ENCODE data around the gene RNF175.
A peak's percentile ranks its signal among the peaks of the same experiment; 100 is the strongest.
"Not testable (repeated sequence)": the region's sequence is repeated elsewhere in the genome, so short reads cannot be mapped to it uniquely, and the experiment has no call there.

Gene RNF175

DNA sequence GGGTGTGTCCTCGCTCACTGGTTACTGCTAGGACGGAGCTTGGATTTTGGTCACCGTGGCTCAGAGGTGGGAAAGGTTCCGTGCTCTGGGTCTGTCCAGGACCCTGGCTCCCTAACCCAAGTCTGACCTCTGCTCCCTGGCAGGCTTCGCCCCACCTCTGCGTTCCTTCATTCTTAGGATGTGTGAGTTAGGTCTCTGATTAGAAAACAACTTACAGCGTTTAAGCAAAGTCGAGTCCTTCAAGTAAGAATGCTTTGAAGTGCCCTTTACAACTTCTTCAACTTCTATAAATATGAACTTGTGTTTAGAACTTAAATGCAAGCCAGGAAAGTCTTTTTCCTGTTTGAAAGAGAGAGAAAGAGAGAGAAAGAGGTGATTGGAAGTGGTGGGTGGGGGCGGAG, 74.9 kb downstream of the RNF175 start:
- H3K27ac ChIP-seq (ENCODE audit: low read depth in 2 of 2, low read length in 2 of 2): no peak overlapping the region
- H3K36me3 ChIP-seq (ENCODE audit: control insufficient read depth in 2 of 2, insufficient read depth in 2 of 2, low read length in 2 of 2): no peaks in the 10 kb centered on the region
- H3K4me1 ChIP-seq (ENCODE audit: control insufficient read depth in 2 of 2, insufficient read depth in 2 of 2, low read length in 2 of 2): peaks cover 6 to 12% of the 10 kb centered on the region in 2 donors
- peaks cover 10 to 16% of the 10 kb centered on the region in 2 donors for H3K27me3 ChIP-seq (ENCODE audit: control insufficient read depth in 2 of 2, insufficient read depth in 2 of 2, low read length in 2 of 2)
- peaks cover 4 to 8% of the 10 kb centered on the region in 2 donors for H3K9me3 ChIP-seq (ENCODE audit: control insufficient read depth in 2 of 2, low read length in 2 of 2)
- peak overlapping the region; percentile 34 to 57 for H3K9ac ChIP-seq (ENCODE audit: low read depth in 1 of 2, low read length in 2 of 2)
- peak overlapping the region; percentile 65 to 67 for H3K4me3 ChIP-seq (ENCODE audit: low read length in 2 of 2)

DNA sequence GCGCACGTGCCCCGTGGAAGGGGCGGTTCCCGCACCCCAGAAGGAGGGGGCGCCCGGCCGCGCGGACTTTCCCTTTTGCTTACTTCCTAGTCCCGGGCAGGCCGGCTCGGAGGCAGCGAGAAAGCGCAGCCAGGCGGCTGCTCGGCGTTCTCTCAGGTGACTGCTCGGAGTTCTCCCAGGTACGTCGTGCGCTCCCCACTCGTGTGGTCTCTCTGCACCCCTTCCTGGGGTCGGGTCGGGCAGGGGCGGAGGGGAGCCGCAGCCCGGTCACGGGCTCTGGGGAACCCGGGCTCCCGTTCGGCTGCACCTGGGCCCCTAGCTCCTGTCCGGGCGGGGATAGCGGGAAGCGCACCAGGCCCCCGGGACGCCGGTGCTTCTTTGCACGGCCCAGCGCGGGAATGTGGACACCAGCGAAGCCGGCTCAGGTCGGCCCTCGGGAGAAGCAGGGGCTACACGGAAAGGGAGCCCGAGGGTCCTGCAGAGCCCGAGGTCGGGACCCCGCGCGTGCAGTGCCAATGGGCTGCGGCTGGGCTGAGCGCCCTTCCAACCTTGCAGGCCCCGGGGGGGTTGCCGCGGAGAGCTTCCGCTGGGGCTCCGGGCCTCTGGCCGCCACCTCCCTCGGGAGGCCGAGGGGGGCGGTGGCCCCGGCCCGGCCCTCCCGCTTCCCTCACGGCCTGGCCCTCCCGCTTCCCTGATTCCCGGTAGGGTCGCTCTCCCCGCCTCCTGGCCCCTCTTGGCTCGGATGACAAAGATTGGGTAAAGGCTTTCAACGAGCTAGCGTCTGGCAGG, 75.4 kb downstream of the RNF175 start, which contains the start of gene TLR2:
TLR2 (plus strand) TSS at position 99 of the 789 bp plus-strand sequence. CDS start 18,628 bp downstream, outside the sequence.
- Histone ChIP-seq H3K9me3 (ENCODE audit: control insufficient read depth in 2 of 2, low read length in 2 of 2) (peaks cover 4 to 8% of the 10 kb centered on the region in 2 donors), H3K9ac (ENCODE audit: low read depth in 1 of 2, low read length in 2 of 2) (peak within 1 kb of the TSS; percentile 34 to 57), H3K4me1 (ENCODE audit: control insufficient read depth in 2 of 2, insufficient read depth in 2 of 2, low read length in 2 of 2) (peaks cover 6 to 12% of the 10 kb centered on the region in 2 donors), H3K4me3 (ENCODE audit: low read length in 2 of 2) (peak within 1 kb of the TSS; percentile 65 to 67), H3K36me3 (ENCODE audit: control insufficient read depth in 2 of 2, insufficient read depth in 2 of 2, low read length in 2 of 2) (no peaks in the 10 kb centered on the region), H3K27ac (ENCODE audit: low read depth in 2 of 2, low read length in 2 of 2) (peak within 1 kb of the TSS in 1 of 2 donors; percentile 22), H3K27me3 (ENCODE audit: control insufficient read depth in 2 of 2, insufficient read depth in 2 of 2, low read length in 2 of 2) (peaks cover 10 to 16% of the 10 kb centered on the region in 2 donors)

DNA sequence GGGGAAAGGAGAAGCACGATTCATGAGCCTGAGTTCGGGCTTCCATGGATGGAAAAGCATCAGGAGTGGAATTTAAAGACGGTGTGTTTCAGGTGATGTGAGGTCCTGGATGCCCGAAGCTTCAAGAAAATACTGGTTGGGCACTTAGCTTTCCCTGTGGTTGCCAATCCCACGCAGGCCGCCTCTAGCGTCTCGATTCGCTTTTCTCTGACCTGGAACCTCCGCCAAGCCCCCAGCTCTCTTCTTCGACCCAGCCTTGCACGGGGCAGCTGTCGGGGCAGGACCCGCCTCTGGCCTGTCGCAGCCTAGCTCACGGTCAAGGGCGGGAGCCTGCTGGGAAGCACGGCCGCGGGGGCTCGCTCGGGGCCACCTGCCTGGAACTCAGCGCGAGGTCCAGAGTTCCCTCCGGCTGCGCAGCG, 76.1 kb downstream of the RNF175 start:
- no peaks in the 10 kb centered on the region for H3K36me3 ChIP-seq (ENCODE audit: control insufficient read depth in 2 of 2, insufficient read depth in 2 of 2, low read length in 2 of 2)
- H3K4me1 ChIP-seq (ENCODE audit: control insufficient read depth in 2 of 2, insufficient read depth in 2 of 2, low read length in 2 of 2): peaks cover 6 to 12% of the 10 kb centered on the region in 2 donors
- H3K27ac ChIP-seq (ENCODE audit: low read depth in 2 of 2, low read length in 2 of 2): no peak overlapping the region
- peak overlapping the region in 1 of 2 donors; percentile 57 for H3K9ac ChIP-seq (ENCODE audit: low read depth in 1 of 2, low read length in 2 of 2)
- peaks cover 4 to 8% of the 10 kb centered on the region in 2 donors for H3K9me3 ChIP-seq (ENCODE audit: control insufficient read depth in 2 of 2, low read length in 2 of 2)
- H3K4me3 ChIP-seq (ENCODE audit: low read length in 2 of 2): peak overlapping the region; percentile 65 to 67
- peaks cover 10 to 18% of the 10 kb centered on the region in 2 donors for H3K27me3 ChIP-seq (ENCODE audit: control insufficient read depth in 2 of 2, insufficient read depth in 2 of 2, low read length in 2 of 2)

DNA sequence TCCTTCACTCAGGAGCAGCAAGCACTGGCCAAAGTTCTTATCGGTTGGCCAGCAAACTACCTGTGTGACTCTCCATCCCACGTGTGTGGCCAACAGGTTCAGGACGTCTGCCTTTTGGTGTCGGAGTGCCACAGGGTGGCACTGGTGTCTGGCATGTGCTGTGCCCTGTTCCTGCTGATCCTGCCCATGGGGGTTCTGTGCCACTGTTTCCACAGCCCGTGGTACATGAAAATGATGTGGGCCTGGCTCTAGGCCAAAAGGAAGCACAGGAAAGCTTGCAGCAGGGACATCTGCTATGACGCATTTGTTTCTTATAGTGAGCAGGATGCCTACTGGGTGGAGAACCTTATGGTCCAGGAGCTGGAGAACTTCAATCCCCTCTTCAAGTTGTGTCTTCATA, 80.3 kb downstream of the RNF175 start:
- H3K9ac ChIP-seq (ENCODE audit: low read depth in 1 of 2, low read length in 2 of 2): no peak overlapping the region

DNA sequence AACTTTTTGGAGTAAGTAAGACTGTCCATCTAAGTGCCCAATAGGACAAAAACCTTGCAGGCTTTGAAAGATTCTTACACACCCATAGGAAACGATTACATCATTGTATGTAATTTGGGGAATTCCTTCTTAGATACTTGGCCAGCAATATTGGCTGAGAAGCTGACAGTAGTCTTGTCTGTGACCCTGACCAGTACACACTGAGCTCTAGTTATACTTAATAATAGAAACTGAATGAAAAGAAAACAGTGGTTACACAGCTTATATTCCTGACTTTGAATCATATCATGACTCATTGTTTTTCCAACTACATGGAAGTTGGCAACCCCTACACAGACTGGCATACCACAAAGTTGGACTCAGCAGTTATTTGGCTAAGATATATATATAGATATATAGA, 82.8 kb downstream of the RNF175 start:
- Histone ChIP-seq H3K9me3 (ENCODE audit: control insufficient read depth in 2 of 2, low read length in 2 of 2) (no peaks in the 10 kb centered on the region), H3K27me3 (ENCODE audit: control insufficient read depth in 2 of 2, insufficient read depth in 2 of 2, low read length in 2 of 2) (peaks cover 0 to 4% of the 10 kb centered on the region in 2 donors), H3K36me3 (ENCODE audit: control insufficient read depth in 2 of 2, insufficient read depth in 2 of 2, low read length in 2 of 2) (no peaks in the 10 kb centered on the region), H3K9ac (ENCODE audit: low read depth in 1 of 2, low read length in 2 of 2) (no peak overlapping the region), H3K4me3 (ENCODE audit: low read length in 2 of 2) (no peak overlapping the region), H3K27ac (ENCODE audit: low read depth in 2 of 2, low read length in 2 of 2) (no peak overlapping the region), H3K4me1 (ENCODE audit: control insufficient read depth in 2 of 2, insufficient read depth in 2 of 2, low read length in 2 of 2) (no peaks in the 10 kb centered on the region)

More for the DNA sequence above, 80.3 kb downstream of the RNF175 start:
- no peaks in the 10 kb centered on the region for H3K36me3 ChIP-seq (ENCODE audit: control insufficient read depth in 2 of 2, insufficient read depth in 2 of 2, low read length in 2 of 2)
- H3K27ac ChIP-seq (ENCODE audit: low read depth in 2 of 2, low read length in 2 of 2): no peak overlapping the region
- H3K4me3 ChIP-seq (ENCODE audit: low read length in 2 of 2): no peak overlapping the region
- no peaks in the 10 kb centered on the region for H3K9me3 ChIP-seq (ENCODE audit: control insufficient read depth in 2 of 2, low read length in 2 of 2)
- H3K4me1 ChIP-seq (ENCODE audit: control insufficient read depth in 2 of 2, insufficient read depth in 2 of 2, low read length in 2 of 2): peaks cover 2 to 7% of the 10 kb centered on the region in 2 donors
- peaks cover 7 to 10% of the 10 kb centered on the region in 2 donors for H3K27me3 ChIP-seq (ENCODE audit: control insufficient read depth in 2 of 2, insufficient read depth in 2 of 2, low read length in 2 of 2)

DNA sequence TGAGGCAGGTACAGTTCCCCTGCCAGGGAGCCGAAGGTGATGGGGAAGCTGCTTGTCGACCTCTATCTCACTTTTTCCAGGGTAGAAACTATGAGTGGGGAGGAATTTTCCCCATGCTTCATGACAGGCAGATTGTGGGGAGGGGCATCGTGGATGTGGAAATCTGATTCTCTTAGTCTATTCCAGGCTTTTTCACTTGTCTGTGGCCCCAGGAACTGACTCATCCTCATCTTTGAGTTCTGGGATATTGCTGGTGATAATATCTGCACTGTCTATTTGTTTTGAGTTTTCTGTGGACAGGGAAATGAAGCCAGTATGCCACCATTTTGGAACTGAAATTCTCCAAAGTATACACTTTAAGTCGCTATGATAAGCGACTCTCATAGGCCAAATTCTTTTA, 83.3 kb downstream of the RNF175 start:
- H3K9ac ChIP-seq (ENCODE audit: low read depth in 1 of 2, low read length in 2 of 2): no peak overlapping the region
- H3K27ac ChIP-seq (ENCODE audit: low read depth in 2 of 2, low read length in 2 of 2): no peak overlapping the region
- no peaks in the 10 kb centered on the region for H3K36me3 ChIP-seq (ENCODE audit: control insufficient read depth in 2 of 2, insufficient read depth in 2 of 2, low read length in 2 of 2)
- no peak overlapping the region for H3K4me3 ChIP-seq (ENCODE audit: low read length in 2 of 2)
- H3K27me3 ChIP-seq (ENCODE audit: control insufficient read depth in 2 of 2, insufficient read depth in 2 of 2, low read length in 2 of 2): peaks cover 0 to 4% of the 10 kb centered on the region in 2 donors
- H3K4me1 ChIP-seq (ENCODE audit: control insufficient read depth in 2 of 2, insufficient read depth in 2 of 2, low read length in 2 of 2): no peaks in the 10 kb centered on the region
- no peaks in the 10 kb centered on the region for H3K9me3 ChIP-seq (ENCODE audit: control insufficient read depth in 2 of 2, low read length in 2 of 2)

DNA sequence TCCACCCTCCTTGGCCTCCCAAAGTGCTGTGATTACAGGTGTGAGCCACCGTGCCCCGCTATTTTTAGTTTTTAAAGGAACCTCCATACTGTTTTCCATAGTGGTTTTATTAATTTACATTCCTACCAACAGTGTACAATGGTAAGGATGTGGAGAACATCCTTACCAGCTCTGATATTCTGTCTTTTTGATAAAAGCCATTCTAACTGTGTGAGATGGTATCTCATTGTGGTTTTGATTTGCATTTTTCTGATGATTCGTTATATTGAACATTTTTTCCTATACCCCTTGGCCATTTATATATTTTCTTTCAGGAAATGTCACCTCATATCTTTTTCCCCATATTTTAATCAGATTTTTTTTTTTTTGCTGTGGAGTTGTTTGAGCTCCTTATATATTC, 90.0 kb downstream of the RNF175 start:
- Histone ChIP-seq H3K9me3 (ENCODE audit: control insufficient read depth in 2 of 2, low read length in 2 of 2) (no peaks in the 10 kb centered on the region), H3K27ac (ENCODE audit: low read depth in 2 of 2, low read length in 2 of 2) (no peak overlapping the region), H3K36me3 (ENCODE audit: control insufficient read depth in 2 of 2, insufficient read depth in 2 of 2, low read length in 2 of 2) (no peaks in the 10 kb centered on the region), H3K4me3 (ENCODE audit: low read length in 2 of 2) (no peak overlapping the region), H3K27me3 (ENCODE audit: control insufficient read depth in 2 of 2, insufficient read depth in 2 of 2, low read length in 2 of 2) (no peaks in the 10 kb centered on the region), H3K4me1 (ENCODE audit: control insufficient read depth in 2 of 2, insufficient read depth in 2 of 2, low read length in 2 of 2) (no peaks in the 10 kb centered on the region), H3K9ac (ENCODE audit: low read depth in 1 of 2, low read length in 2 of 2) (no peak overlapping the region)

DNA sequence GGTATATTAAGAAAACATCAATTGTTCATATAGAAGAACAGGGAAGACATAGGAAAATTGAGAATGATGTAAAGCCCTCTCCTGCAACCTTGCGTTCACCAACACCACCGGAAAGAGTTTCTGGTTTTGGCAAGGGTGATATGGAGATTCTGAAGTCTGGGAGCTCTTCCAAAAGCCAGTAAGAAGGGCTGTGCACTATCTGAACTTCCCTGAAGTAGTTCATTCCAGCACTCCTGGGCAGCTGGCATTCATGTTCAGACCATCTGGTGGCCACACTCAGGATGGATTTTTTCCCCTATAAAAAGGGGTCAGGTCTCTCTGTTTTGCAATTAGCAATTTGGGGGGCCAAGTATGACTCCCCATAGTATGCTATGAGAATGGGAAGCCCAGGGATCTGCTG, 91.2 kb downstream of the RNF175 start:
- H3K4me3 ChIP-seq (ENCODE audit: low read length in 2 of 2): no peak overlapping the region
- H3K9ac ChIP-seq (ENCODE audit: low read depth in 1 of 2, low read length in 2 of 2): no peak overlapping the region
- H3K4me1 ChIP-seq (ENCODE audit: control insufficient read depth in 2 of 2, insufficient read depth in 2 of 2, low read length in 2 of 2): no peaks in the 10 kb centered on the region
- no peak overlapping the region for H3K27ac ChIP-seq (ENCODE audit: low read depth in 2 of 2, low read length in 2 of 2)
- H3K9me3 ChIP-seq (ENCODE audit: control insufficient read depth in 2 of 2, low read length in 2 of 2): no peaks in the 10 kb centered on the region
- no peaks in the 10 kb centered on the region for H3K27me3 ChIP-seq (ENCODE audit: control insufficient read depth in 2 of 2, insufficient read depth in 2 of 2, low read length in 2 of 2)
- H3K36me3 ChIP-seq (ENCODE audit: control insufficient read depth in 2 of 2, insufficient read depth in 2 of 2, low read length in 2 of 2): no peaks in the 10 kb centered on the region

GRCh38 chr4:153666505-153666904, 93.3 kb downstream of the RNF175 start:
- H3K27ac ChIP-seq (ENCODE audit: low read depth in 2 of 2, low read length in 2 of 2); H3K4me3 ChIP-seq (ENCODE audit: low read length in 2 of 2); H3K36me3 ChIP-seq (ENCODE audit: control insufficient read depth in 2 of 2, insufficient read depth in 2 of 2, low read length in 2 of 2); H3K4me1 ChIP-seq (ENCODE audit: control insufficient read depth in 2 of 2, insufficient read depth in 2 of 2, low read length in 2 of 2); H3K27me3 ChIP-seq (ENCODE audit: control insufficient read depth in 2 of 2, insufficient read depth in 2 of 2, low read length in 2 of 2); H3K9me3 ChIP-seq (ENCODE audit: control insufficient read depth in 2 of 2, low read length in 2 of 2); H3K9ac ChIP-seq (ENCODE audit: low read depth in 1 of 2, low read length in 2 of 2): not testable (repeated sequence)

- no peak overlapping the region for H3K9ac ChIP-seq (ENCODE audit: low read depth in 1 of 2, low read length in 2 of 2)
- no peaks in the 10 kb centered on the region for H3K9me3 ChIP-seq (ENCODE audit: control insufficient read depth in 2 of 2, low read length in 2 of 2)
- no peaks in the 10 kb centered on the region for H3K4me1 ChIP-seq (ENCODE audit: control insufficient read depth in 2 of 2, insufficient read depth in 2 of 2, low read length in 2 of 2)
- H3K36me3 ChIP-seq (ENCODE audit: control insufficient read depth in 2 of 2, insufficient read depth in 2 of 2, low read length in 2 of 2): no peaks in the 10 kb centered on the region
- no peak overlapping the region for H3K27ac ChIP-seq (ENCODE audit: low read depth in 2 of 2, low read length in 2 of 2)
- no peak overlapping the region for H3K4me3 ChIP-seq (ENCODE audit: low read length in 2 of 2)
- H3K27me3 ChIP-seq (ENCODE audit: control insufficient read depth in 2 of 2, insufficient read depth in 2 of 2, low read length in 2 of 2): no peaks in the 10 kb centered on the region
Observed at GRCh38 chr4:153663667-153664066, 96.2 kb downstream of the RNF175 start.

Data from mucosa of rectum (tissue), 2 donors.